Smooth muscle cell of the brain vasculature (primary cell): Measurements from ENCODE around the gene FSTL5.
A peak's percentile ranks its signal among the peaks of the same experiment; 100 is the strongest.
"Not testable (repeated sequence)": the region's sequence is repeated elsewhere in the genome, so short reads cannot be mapped to it uniquely, and the experiment has no call there.

Source experiments
- DNase-seq: peaks from one replicate; pipeline ENCODE4 v3.0.0-alpha.2; 2012; ENCODE audit warnings: low read depth, low spot score

FSTL5 gene

DNA sequence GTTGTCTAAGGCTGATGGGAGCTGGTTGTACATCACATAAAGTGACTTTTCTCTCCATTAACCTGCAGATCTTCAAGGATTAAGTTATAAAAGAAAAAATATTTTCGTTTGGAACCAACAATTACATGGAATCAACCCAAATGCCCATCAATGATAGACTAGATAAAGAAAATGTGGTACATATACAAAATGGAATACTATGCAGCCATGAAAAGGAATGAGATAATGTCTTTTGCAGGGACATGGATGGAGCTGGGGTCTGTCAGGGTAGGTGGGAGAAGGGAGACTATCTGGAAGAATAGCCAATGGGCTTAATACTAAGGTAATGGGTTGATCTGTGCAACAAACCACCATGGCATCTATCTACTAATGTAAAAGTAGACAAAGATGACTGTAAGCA is 313.2 kb downstream of the FSTL5 start:
- no peak for DNase-seq

DNA sequence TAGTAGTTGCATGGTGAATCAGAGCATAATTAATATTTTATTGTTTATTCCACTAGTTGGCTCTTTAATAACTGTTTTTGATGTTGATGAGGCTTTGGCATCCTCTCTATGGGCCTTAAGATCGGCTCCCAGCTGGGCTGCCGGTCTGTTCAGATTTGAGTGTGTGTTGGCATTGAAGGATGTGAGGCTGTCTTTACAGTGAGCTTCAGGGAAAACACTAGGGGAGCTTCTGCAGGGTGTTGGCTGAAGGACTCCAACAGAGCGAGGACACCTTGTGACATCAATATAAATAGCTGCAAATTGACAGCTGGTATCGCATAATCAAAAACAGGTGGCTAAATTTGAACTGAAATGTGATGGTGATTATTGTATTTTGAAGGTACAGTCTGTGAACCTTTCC is 322.0 kb downstream of the FSTL5 start:
- no peak for DNase-seq

DNA sequence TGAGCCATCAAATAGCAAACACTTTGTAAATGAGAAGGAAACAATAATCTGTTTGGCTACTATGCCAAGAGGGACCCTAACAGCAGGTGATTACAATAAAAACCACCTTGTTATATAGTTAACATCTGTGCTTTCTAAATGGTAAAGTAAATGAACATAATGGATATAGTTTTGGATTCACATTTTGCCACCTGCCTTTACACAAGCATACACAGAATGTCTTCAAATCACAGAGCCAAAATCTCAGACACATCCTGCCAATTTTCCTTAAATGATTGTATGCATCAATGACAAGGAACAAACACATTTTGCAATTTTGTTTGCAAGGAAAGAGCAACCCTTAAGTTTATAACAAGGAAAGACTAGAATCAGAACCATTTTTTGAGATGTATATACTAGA is 334.2 kb downstream of the FSTL5 start:
- no peak for DNase-seq

DNA sequence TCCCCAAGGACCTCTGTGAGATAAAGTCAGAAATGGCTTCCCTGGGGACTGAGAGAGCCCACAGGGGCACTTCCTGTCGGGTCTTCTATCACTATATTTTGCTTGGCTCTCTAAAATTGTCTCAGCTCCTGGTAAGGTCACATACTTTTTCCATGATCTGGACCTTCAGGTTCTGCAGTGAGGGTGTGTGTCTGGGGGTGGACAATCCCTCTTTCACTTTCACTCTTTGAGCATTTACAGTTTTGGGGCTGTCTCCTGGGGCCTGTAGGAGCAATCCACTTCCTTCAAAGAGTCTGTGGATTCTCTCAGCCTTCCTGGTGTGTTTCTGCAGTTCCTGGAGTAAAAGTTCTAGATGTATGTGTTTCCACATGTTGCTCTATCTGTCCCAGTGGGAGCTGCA is 335.7 kb downstream of the FSTL5 start:
- DNase-seq, result peak; percentile 12

DNA sequence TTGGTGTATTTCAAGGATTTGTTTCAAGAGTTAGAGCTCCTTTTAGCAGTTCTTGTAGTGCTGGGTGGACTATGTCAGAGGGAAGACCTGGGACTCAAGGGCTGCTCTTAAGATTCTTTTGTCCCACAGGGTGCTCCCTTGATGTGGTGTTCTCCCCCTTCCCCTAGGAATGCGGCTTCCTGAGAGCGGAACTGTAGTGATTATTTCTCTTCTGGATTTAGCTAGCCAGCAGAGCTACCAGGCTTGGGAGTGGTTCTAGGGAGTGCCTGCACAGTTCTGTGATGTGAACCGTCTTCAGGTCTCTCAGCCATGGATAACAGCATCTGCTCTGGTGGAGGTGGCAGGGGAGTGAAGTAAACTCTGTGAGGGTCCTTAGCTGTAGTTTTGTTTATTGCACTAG is 336.8 kb downstream of the FSTL5 start:
- no peak for DNase-seq

DNA sequence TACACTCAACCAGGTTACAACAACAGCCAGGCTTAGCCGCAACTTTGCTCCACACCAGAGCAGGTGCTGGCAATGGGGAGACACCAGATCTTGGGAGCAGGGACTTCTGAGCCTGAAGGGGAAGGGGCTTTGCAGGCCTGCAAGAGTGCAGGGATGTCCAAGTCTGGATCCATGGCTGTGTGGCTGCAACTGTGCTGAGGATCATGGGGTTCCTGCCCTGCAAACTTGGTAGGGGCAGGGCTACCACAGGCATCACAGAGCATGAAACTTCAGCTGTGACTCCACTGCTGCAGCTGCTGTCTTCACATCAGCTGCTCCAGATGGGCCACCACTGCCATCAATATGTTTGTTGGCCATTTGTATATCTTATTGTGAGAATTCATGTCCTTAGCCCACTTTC is 340.4 kb downstream of the FSTL5 start:
- DNase-seq, result no peak

DNA sequence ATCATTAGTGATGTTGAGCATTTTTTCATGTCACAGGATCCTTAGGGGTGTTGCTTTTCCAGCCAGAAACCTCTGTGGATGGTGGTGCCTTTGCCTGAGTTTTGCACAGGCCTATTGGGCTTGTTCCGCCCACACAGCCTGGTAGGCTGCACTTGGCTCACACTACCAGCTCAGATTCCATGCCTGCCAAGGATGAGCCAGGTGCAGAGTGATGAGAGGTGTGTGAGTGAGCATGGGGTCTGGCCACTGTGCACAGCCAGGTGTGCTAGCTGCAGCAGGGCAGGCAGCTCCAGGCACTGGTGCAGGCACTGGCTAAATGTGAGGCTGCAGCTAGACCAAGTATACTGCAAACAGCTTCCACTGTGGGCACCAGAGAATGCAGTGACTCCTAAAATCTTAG is 341.6 kb downstream of the FSTL5 start:
- DNase-seq, result no peak

DNA sequence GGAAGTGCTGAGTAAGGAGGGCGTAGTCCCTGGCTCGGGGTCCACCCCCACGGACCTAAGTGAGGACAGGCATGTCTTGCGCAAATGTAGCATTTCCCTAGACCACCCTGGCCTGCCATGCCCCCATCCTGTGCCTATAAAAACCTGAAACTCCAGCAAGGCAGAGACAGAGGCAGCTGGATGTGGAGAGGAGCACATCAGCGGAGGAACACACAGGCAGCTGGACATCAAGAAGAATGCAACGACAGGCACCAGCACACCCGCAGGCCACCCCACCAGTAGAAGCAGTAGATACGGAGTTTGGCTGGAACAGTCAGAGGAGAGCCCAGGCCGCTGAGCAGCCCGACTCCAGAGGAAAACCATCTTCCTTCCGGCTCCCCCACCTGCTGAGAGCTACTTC is 345.9 kb downstream of the FSTL5 start:
- no peak for DNase-seq

DNA sequence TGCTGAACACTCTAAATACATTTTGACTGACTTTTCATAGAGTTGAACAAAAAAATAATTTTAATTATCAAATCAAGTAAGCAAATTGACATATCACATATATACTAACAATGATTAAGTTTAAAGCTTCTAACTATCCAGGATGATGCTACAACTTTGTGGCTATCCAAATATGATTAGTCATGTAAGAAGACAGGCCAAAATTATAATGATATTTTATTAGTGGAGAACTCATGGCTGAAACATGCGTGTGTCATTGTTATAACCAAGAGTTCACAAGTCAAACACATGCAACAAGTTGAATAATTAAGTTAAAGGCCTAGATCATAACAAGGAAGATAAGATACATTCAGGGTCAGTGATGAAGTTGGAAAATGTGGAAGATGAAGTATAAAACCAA is 346.8 kb downstream of the FSTL5 start:
- no peak for DNase-seq

DNA sequence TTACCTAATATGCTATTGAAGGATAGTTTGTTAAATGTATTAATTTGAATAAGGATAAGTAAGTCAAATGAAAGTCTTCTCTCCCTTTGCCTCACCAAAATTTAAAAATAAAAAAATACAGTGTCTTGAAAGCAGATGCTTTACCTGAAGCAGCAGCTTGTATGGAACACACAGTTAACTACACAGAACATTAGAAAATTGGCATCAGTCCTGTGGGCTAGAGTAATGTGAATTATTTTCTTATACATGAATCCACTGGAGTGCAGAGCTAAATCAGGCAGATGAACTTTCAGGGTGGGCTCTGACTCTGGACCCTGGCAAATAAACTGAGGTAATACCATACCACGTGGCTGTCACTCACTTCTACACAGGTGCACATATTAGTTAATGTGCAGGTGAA is 348.0 kb downstream of the FSTL5 start:
- DNase-seq, result no peak

DNA sequence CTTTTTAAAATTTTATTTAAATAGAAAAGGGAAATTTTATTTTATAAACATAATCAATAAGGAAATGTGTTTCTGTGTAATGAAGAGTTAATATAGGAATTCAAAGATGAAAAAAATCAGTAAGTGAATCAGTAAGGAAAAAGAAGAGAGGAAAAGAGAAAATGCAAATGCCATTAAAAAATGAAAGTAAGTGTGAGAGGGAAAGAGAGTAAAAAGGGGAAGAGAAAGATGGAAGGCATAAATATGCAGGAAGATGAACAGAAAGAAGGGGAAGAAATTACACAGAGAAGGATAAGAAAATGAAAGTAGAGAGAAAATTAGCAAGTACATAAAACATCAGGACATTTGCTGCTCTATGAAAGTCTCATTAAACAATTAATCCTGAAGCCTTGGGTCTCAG is 349.9 kb downstream of the FSTL5 start:
- DNase-seq, result no peak

DNA sequence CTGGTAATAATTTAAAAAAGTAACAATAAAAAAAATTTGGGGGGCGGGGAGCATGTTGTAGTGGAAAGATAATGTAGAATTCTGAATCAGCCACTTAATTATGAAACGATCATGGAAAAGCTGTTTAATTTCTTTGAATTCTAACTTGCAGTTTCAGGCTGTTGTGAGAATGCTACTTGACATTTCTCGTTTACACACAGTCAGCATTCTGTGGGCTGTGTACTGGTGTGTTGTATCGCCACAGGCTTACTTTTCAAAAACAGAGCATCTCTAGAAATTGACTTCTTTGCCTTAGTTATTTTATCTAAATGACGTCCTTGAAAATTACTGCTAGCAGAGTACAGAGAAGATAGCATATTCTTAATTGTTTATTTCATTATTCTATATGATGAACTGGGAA is 350.4 kb downstream of the FSTL5 start:
- DNase-seq, result no peak

DNA sequence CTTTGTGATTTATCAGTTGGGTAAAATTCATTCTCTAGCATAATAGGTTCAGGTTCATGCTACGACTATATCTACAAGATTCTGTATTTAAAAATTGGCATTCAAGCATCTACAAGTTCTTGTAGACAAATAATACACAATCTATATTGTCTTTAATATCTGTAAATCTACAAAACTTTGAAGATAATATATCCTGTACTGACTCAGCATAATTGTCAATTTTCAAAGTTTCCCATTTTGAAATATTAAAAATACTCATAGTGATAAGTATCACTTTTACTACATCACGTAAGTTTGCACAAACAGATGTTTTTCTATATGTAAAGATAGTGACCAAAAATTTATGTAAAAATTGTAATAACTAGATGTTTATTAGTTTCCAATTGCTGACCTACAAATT is 360.6 kb downstream of the FSTL5 start:
- DNase-seq, result no peak

DNA sequence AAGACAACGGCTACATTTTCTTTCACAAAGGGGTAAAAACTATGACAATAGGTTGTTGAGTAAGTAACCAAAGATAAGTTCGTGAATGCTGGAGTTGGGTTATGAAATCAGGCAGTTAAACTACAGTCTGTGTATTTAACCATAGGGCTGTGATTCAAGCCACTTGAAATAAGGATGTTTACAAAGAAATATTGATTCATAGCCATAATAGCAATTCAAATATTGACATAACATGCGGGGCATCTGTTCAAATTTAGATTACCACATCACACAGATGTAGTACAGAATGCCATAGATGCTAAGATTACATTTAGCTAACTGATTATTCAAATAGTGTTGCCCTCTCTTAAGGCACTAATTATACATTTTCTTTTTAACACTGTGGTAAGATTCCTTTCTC is 364.1 kb downstream of the FSTL5 start:
- DNase-seq, result no peak

DNA sequence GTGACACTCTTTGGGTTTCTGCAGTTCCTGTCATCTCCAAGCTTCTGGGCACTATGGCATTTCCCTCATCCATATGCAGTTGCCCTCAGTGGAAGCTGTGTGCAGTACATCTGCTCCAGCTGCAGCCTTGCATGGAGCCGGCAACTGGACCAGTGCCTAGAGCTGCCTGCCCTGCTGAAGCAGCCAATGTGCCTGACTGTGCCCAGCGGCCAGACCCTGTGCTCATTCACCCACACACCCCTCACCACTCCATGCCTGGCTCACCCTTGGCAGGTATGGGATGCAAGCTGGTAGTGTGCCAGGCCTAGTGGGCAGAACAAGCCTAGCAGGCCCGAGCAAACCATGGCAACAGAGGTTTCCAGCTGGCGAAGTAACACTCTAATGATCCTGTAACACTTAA is 370.8 kb downstream of the FSTL5 start:
- DNase-seq, result no peak

DNA sequence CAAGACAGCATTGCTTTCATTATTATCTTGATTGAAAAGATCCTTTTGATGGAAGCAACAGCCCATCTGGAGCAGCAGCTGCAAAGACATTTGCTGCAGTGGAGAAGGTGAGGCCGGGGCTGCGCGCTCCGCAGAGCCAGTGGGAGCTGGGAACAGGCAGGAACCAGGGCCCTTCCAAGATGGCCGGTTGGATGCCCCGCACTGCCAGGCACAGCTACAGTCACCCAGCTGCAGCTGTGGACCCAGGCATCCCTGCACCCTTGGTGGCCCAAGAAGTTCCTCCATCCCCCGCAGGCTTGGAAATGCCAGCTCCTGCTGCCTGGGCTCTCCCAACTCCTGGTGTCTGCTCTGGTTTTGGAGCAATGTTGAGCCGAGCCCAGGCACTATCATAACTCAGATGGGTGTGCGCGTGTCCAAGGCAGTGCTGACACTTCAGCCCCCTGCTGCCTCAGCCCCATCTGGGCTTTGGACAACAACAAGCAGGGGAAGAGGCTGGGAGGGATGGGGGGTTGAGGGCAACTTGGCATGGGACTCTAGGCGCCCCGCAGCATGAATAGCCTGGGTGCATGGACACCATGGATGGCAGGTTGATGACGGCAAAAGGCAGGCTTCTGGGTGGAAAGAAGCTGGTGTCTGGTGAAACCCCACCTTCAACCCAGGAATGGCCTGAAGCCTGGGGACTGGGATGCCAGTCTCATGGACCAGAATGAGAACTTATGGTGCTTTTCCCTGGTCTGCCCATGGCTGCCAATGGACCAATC is 371.8 kb downstream of the FSTL5 start:
- no peak for DNase-seq

DNA sequence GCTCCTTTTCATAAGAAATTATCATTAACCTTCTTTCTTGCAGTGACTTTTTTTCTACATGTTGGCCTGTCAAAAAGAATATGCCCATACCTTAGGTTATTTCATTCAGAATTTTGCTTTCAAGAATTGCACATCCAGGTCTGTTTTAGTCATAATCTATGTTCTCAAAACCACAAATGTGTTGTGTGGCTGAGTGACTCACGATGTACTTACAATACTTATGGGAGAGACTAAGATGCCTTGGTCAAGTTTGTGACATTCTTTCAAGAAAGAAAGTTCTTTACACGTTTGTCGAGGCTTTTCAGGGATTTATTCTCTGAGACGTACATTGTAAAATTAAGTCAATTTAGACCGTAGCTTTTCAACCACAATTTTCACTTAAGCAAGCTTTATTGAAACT is 396.7 kb downstream of the FSTL5 start:
- DNase-seq, result no peak

DNA sequence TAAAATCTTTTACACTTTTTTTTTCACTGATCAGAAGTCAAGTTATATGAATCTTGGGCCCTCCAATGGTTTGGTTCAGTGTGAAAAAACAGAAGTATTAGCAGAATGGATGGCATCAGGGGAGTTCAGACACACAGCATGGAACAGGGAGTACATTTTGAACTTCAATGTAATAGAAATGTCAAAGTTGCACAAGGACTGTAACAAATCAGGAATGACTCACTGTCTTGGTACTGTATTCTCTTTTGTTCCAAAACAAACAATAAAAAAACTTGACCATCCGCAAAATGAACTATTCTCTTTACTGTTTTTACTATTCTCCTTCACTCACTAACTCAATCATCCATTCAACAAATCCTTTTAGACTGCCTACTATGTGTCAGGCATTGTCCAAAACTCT is 401.0 kb downstream of the FSTL5 start:
- DNase-seq, result peak; percentile 44

DNA sequence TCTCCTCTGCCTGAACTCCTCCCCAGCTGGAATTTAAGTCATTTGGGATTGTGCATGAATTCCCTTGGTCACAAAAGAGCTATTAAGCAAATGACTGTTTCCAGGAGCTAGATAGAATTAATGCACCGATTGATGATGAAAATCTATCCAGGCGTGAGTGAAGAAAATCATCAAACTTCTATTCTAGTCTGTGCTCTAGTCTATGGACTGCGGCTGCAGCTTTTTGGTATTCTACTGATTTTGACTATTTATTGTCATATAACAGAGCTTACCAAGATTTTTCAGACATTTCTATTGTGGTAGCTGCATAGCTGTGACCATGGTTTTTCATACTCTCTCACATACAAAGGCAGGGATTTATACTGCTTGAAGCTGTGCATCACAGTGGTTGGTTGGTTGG is 403.8 kb downstream of the FSTL5 start:
- no peak for DNase-seq

DNA sequence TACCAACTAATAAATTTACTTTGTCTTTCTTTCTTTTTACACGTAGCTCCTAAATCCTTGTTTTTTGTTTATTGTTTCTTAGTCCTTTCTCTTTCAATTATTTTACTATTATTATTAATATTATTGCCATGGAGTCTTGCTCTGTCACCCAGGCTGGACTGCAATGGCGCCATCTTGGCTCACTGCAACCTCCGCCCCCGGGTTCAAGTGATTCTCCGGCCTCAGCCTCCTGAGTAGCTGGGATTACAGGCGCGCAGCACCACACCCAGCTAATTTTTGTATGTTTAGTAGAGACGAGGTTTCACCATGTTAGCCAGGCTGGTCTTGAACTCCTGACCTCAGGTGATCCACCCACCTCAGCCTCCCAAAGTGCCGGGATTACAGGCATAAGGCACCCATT is 405.4 kb downstream of the FSTL5 start:
- DNase-seq, result not testable (repeated sequence)

DNA sequence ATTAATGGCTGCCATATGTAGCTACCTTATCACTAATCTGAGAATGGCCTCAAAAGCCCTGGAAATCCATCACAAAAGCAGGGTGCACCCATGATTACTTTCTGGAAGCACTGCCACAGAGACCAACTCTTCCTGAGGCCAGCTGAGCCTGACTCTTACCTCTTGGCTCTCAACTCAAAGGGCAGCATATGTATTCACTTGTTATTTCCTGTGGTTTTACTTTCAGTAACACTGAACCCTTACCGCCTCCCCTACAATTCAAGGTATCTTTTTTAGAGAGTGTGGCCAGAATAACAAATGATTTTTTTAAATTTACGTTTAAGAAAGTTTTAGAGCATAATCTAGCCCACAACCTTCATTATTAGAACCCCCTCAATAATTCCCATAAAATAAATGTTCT is 434.9 kb downstream of the FSTL5 start:
- DNase-seq, result no peak

DNA sequence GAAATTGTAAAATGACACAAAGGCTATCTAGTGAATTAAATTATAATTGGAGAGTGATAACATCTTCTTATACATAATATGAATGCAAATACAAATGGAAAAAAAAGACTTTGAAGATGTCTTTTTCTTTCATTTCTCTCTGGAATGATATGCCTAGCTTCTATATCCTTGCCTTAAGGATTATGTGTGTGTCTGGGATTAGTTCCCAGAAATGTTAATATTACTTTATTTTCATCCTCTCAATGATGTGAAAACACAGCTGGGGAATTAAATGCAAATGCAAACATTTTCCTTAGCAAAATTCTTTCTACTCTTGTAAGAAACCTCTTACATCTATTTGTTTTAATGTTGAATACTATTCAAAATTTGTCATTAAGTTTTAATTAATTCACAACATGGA is 441.9 kb downstream of the FSTL5 start:
- DNase-seq, result no peak

DNA sequence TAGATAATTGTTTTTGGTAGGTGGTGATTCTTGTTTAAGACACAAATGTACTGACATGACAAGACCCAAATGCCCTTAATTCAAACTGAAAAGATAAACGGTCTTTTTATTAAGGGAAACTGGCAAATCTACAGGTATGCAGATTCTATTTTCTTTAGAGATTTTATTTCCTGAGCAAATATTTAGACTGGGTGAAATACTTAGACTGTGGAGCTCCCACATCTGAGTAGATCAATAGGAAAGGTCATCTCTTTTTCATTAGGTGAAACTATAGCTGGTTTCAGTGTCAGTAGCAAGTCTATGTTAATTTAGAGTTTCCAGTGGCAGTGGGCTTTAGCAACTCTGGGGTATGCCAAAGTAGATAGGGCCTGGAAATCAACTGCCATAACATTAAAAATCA is 446.7 kb downstream of the FSTL5 start:
- no peak for DNase-seq

DNA sequence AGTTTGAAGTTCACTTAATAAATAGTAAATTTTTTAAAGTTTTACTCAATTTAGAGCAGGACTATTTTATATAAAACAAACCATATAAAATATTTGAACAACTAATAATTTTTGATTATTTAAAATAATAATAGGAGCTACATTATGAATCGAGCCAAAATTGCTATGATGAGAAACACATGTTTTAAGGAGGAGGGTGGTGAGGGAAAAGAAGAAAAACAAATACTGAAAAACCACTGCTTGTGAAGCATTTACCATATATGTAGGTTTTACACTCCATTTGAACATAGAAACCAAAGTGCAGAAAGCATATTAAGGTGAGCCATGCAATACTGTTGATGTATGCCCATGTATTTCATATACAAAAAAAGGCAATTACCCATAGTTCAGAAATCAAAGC is 448.9 kb downstream of the FSTL5 start:
- DNase-seq, result no peak
